H1 (cell line): Measurements from ENCODE around the gene MAJIN. TPM values are rescaled to one million over a fixed set of nuclear protein-coding genes. Genes with fewer than 3 reads are reported as not detected.

ENCODE experiments used
- CTCF ChIA-PET: fragments of 300-600 bp; sonication (Branson Sonifier 250); formaldehyde crosslinking; loops from one replicate; lab custom pipeline; 2021; ENCODE audit not compliant: partially characterized antibody; lab: Charles Lee
- POLR2A ChIA-PET: fragments of 300-600 bp; sonication (Branson Sonifier 250); formaldehyde crosslinking; loops from one replicate; lab custom pipeline; 2021; ENCODE audit warnings: inconsistent platforms; ENCODE audit not compliant: partially characterized antibody; lab: Charles Lee
- DNase-seq, 2 experiments: peaks; one replicate each; pipeline versions ENCODE4 v3.0.0 to v3.0.0-alpha.2; 2010 to 2022; ENCODE audit warnings: low spot score in 2 of 2, low read depth in 1 of 2, mixed read lengths in 1 of 2
- FAIRE-seq: peaks from 2 replicates; lab custom pipeline; 2011; peaks lifted over from hg19 to GRCh38; lab: Jason Lieb, UNC
- H2AFZ ChIP-seq: 2 replicates; pipeline ENCODE4 v1.8.1; 2012; ENCODE audit warnings: low read length, inconsistent platforms
- H2AK5ac ChIP-seq: 2 replicates; pipeline ENCODE4 v1.6.1; 2013; ENCODE audit warnings: low read depth, low read length
- H2BK120ac ChIP-seq: replicated peaks from 2 replicates; pipeline ENCODE3; 2013; ENCODE audit warnings: low read depth, low read length, inconsistent platforms
- H2BK12ac ChIP-seq: 2 replicates; pipeline ENCODE4 v1.6.1; 2013; ENCODE audit warnings: low read depth, low read length
- H2BK15ac ChIP-seq: 2 replicates; pipeline ENCODE4 v1.6.1; 2013; ENCODE audit warnings: low read length
- H2BK20ac ChIP-seq: 2 replicates; pipeline ENCODE4 v1.6.1; 2013; ENCODE audit warnings: low read length
- H2BK5ac ChIP-seq: 2 replicates; pipeline ENCODE4 v1.6.1; 2013; ENCODE audit warnings: low read depth, low read length
- H3K14ac ChIP-seq: 2 replicates; pipeline ENCODE4 v1.6.1; 2013; ENCODE audit warnings: inconsistent platforms; ENCODE audit not compliant: insufficient read length
- H3K18ac ChIP-seq: 2 replicates; pipeline ENCODE4 v1.6.1; 2013; ENCODE audit warnings: low read length; ENCODE audit errors: extremely low read depth
- H3K23ac ChIP-seq: 2 replicates; pipeline ENCODE4 v1.6.1; 2013; ENCODE audit warnings: inconsistent platforms; ENCODE audit not compliant: insufficient read length
- H3K23me2 ChIP-seq: 2 replicates; pipeline ENCODE4 v1.6.1; 2013; ENCODE audit warnings: low read depth, low read length
- H3K27ac ChIP-seq: 2 replicates; pipeline ENCODE4 v1.6.1; 2011; ENCODE audit warnings: low read depth, low read length, inconsistent platforms
- H3K27me3 ChIP-seq, 4 experiments: replicated peaks in 1 of 4; 1 replicate in 1 of 4; 2 replicates in 3 of 4; pipeline versions ENCODE4 v1.6.1 to v1.8.1; 2011 to 2013; ENCODE audit warnings: low read length in 3 of 4, mild to moderate bottlenecking in 3 of 4, inconsistent platforms in 2 of 4, mixed read lengths in 2 of 4, moderate library complexity in 1 of 4; ENCODE audit not compliant: control insufficient read depth in 3 of 4, insufficient read depth in 3 of 4; ENCODE audit errors: extremely low read depth in 1 of 4
- H3K36me3 ChIP-seq, 4 experiments: 2 replicates each; pipeline versions ENCODE4 v1.6.1 to v1.8.1; 2011 to 2013; ENCODE audit warnings: mild to moderate bottlenecking in 4 of 4, low read length in 3 of 4, moderate library complexity in 2 of 4, control low read depth in 1 of 4, inconsistent platforms in 1 of 4; ENCODE audit not compliant: insufficient read depth in 4 of 4, control insufficient read depth in 2 of 4
- H3K4ac ChIP-seq: replicated peaks from 2 replicates; pipeline ENCODE3; 2013; ENCODE audit warnings: low read length, low read depth, mixed read lengths, inconsistent platforms; ENCODE audit not compliant: insufficient read length
- H3K4me1 ChIP-seq, 4 experiments: replicated peaks in 1 of 4; 1 replicate in 1 of 4; 2 replicates in 3 of 4; pipeline versions ENCODE4 v1.6.1 to v1.8.1; 2011 to 2013; ENCODE audit warnings: low read length in 3 of 4, inconsistent platforms in 2 of 4, mixed read lengths in 1 of 4; ENCODE audit not compliant: insufficient read depth in 4 of 4, control insufficient read depth in 3 of 4
- H3K4me2 ChIP-seq, 2 experiments: 2 replicates each; pipeline versions ENCODE4 v1.6.1 to v1.8.1; 2011 to 2013; ENCODE audit warnings: low read depth in 2 of 2, low read length in 2 of 2, control low read depth in 1 of 2, inconsistent platforms in 1 of 2, mild to moderate bottlenecking in 1 of 2; ENCODE audit not compliant: insufficient read depth in 1 of 2
- H3K4me3 ChIP-seq, 4 experiments: fragments of 200-600, 300-600 bp in 1 of 4; sonication (generic), shearing (Covaris generic), sonication (Bioruptor Twin) in 1 of 4; 2 replicates each; pipeline versions ENCODE4 v1.5.1 to v1.8.1; 2011 to 2016; ENCODE audit warnings: low read length in 4 of 4, low read depth in 3 of 4, control low read depth in 2 of 4, inconsistent platforms in 2 of 4, mild to moderate bottlenecking in 2 of 4, mixed read lengths in 1 of 4, moderate library complexity in 1 of 4; ENCODE audit not compliant: insufficient read depth in 2 of 4; ENCODE audit errors: extremely low read depth in 1 of 4
- H3K56ac ChIP-seq: replicated peaks from 2 replicates; pipeline ENCODE3; 2013; ENCODE audit warnings: low read depth, mild to moderate bottlenecking, mixed read lengths, low read length, inconsistent platforms; ENCODE audit not compliant: insufficient read length
- H3K79me1 ChIP-seq: 2 replicates; pipeline ENCODE4 v1.6.1; 2013; ENCODE audit warnings: low read depth, low read length, control low read depth
- H3K79me2 ChIP-seq, 2 experiments: 2 replicates each; pipeline versions ENCODE4 v1.6.1 to v1.8.1; 2012 to 2013; ENCODE audit warnings: low read length in 2 of 2, mild to moderate bottlenecking in 2 of 2, inconsistent platforms in 1 of 2; ENCODE audit not compliant: insufficient read depth in 2 of 2, control insufficient read depth in 1 of 2
- H3K9ac ChIP-seq, 4 experiments: replicated peaks in 1 of 4; 1 replicate in 1 of 4; 2 replicates in 3 of 4; pipeline versions ENCODE4 v1.6.1 to v1.8.1; 2011 to 2013; ENCODE audit warnings: low read depth in 3 of 4, low read length in 3 of 4, control low read depth in 2 of 4, mild to moderate bottlenecking in 2 of 4, moderate library complexity in 2 of 4, inconsistent platforms in 1 of 4; ENCODE audit errors: extremely low read depth in 1 of 4
- H3K9me3 ChIP-seq, 2 experiments: 2 replicates each; pipeline versions ENCODE4 v1.6.1 to v1.8.1; 2012 to 2013; ENCODE audit warnings: mild to moderate bottlenecking in 2 of 2, moderate library complexity in 2 of 2, control low read depth in 1 of 2, inconsistent platforms in 1 of 2, low read depth in 1 of 2, low read length in 1 of 2, mixed read lengths in 1 of 2; ENCODE audit not compliant: insufficient read depth in 2 of 2
- H4K20me1 ChIP-seq, 2 experiments: replicated peaks in 1 of 2; 2 replicates each; pipeline versions ENCODE3 to v1.8.1; 2011 to 2013; ENCODE audit warnings: inconsistent platforms in 2 of 2, low read length in 2 of 2, mild to moderate bottlenecking in 1 of 2; ENCODE audit not compliant: insufficient read depth in 2 of 2, control insufficient read depth in 1 of 2
- H4K5ac ChIP-seq: 2 replicates; pipeline ENCODE4 v1.6.1; 2013; ENCODE audit warnings: low read length, low read depth, mixed read lengths, inconsistent platforms; ENCODE audit not compliant: insufficient read length
- H4K8ac ChIP-seq: 2 replicates; pipeline ENCODE4 v1.8.0; 2013; ENCODE audit warnings: mild to moderate bottlenecking, moderate library complexity, low read length, inconsistent platforms; ENCODE audit not compliant: insufficient read depth; ENCODE audit errors: extremely low read depth
- H4K91ac ChIP-seq: replicated peaks from 2 replicates; pipeline ENCODE3; 2013; ENCODE audit warnings: low read length, mixed read lengths, inconsistent platforms; ENCODE audit not compliant: insufficient read length
- BRCA1 ChIP-seq: IDR thresholded peaks from 2 replicates; pipeline ENCODE4 v1.6.1; 2012; ENCODE audit warnings: low read depth, low read length, improper control_type of control experiment
- CHD2 ChIP-seq: IDR thresholded peaks from 2 replicates; pipeline ENCODE4 v1.6.1; 2012; ENCODE audit warnings: low read length, improper control_type of control experiment
- CTBP2 ChIP-seq: IDR thresholded peaks from 2 replicates; pipeline ENCODE4 v1.7.0; 2011; ENCODE audit warnings: borderline replicate concordance, mild to moderate bottlenecking, moderate library complexity, mixed read lengths, low read length; ENCODE audit not compliant: insufficient read depth, insufficient read length
- GABPA ChIP-seq: IDR thresholded peaks from 2 replicates; pipeline ENCODE4 v1.6.1; 2011; ENCODE audit warnings: mild to moderate bottlenecking, low read length, moderate library complexity, borderline replicate concordance; ENCODE audit not compliant: insufficient read depth
- JUND ChIP-seq: IDR thresholded peaks from 2 replicates; pipeline ENCODE4 v1.6.1; 2011; ENCODE audit warnings: mild to moderate bottlenecking, improper control_type of control experiment, low read length
- KDM1A ChIP-seq: fragments of 200-600, 300-600 bp; sonication (generic); IDR thresholded peaks from 2 replicates; pipeline ENCODE4 v1.7.1; 2016; ENCODE audit warnings: mild to moderate bottlenecking, low read length, borderline replicate concordance
- NANOG ChIP-seq: IDR thresholded peaks from 2 replicates; pipeline ENCODE4 v1.6.1; 2011; ENCODE audit warnings: low read length, low read depth, mild to moderate bottlenecking, inconsistent platforms; ENCODE audit not compliant: insufficient read depth, poor library complexity, severe bottlenecking
- POU5F1 ChIP-seq: IDR thresholded peaks from 2 replicates; pipeline ENCODE4 v1.6.1; 2011; ENCODE audit warnings: low read depth, mild to moderate bottlenecking, low read length, moderate library complexity
- SRF ChIP-seq: IDR thresholded peaks from 2 replicates; pipeline ENCODE4 v1.6.1; 2011; ENCODE audit warnings: mild to moderate bottlenecking, low read depth, low read length, moderate library complexity
- TAF7 ChIP-seq: optimal IDR thresholded peaks from 2 replicates; pipeline ENCODE3; 2011; ENCODE audit warnings: low read depth, mild to moderate bottlenecking, inconsistent platforms, low read length, moderate library complexity, borderline replicate concordance
- TBP ChIP-seq: IDR thresholded peaks from 2 replicates; pipeline ENCODE4 v1.6.1; 2011; ENCODE audit warnings: low read depth, low read length, improper control_type of control experiment
- TCF12 ChIP-seq: IDR thresholded peaks from 2 replicates; pipeline ENCODE4 v1.6.1; 2011; ENCODE audit warnings: low read depth, mild to moderate bottlenecking, low read length
- ZNF274 ChIP-seq: IDR thresholded peaks from 2 replicates; pipeline ENCODE4 v1.7.0; 2012; ENCODE audit warnings: low read length, borderline replicate concordance; ENCODE audit errors: extremely low read depth
- WGBS, 2 experiments: shearing (Covaris generic) in 1 of 2; methylation state at CpG; one replicate each; pipeline versions ENCODE4 v1.1.6 to v1.1.7; 2013 to 2015; ENCODE audit warnings: low lambda C conversion rate in 2 of 2, mixed read lengths in 2 of 2, inconsistent platforms in 1 of 2, low coverage in 1 of 2, missing lambda C conversion rate in 1 of 2; ENCODE audit not compliant: insufficient replicate concordance in 2 of 2, insufficient coverage in 1 of 2, insufficient read length in 1 of 2; ENCODE audit errors: extremely low coverage in 1 of 2, missing lambda C conversion rate in 1 of 2; 5-methylcytosine and 5-hydroxymethylcytosine counted together
- polyA plus RNA-seq, 7 experiments: library from polyadenylated mRNA; depleted of rRNA in 3 of 7; stranded (reverse) in 5 of 7; unstranded in 2 of 7; fragments of >200 nt in 5 of 7; fragments of 200-250 nt in 2 of 7; gene quantifications; 1 replicate in 5 of 7; 2 replicates in 1 of 7; 4 replicates in 1 of 7; pipeline versions ENCODE4 v1.2.1 to v1.2.3, GENCODE V29; 2011 to 2013; ENCODE audit warnings: missing spikeins in 2 of 7, mixed read lengths in 2 of 7
- total RNA-seq: library from RNA; stranded (reverse); fragmentation: NEBNext Ultra II Directional; extraction: Animal tissue kit (Norgen Biotek cat#: 25700); gene quantifications from 2 replicates; pipeline ENCODE4 v1.2.1, GENCODE V29; 2021
- TF ChIP-seq, protein P1 (sequence below): IDR thresholded peaks from 2 replicates; pipeline ENCODE4 v1.6.1; 2011; ENCODE audit warnings: low read depth, mild to moderate bottlenecking, low read length; ENCODE audit not compliant: insufficient read depth

The MAJIN gene
- total and polyA plus RNA-seq, 2 of the 8 experiments (the other 6 are each of a cell fraction or from before 2014, with no cell fraction given), result not detected

- H3K9me3 ChIP-seq, result no peaks in the 10 kb centered on the region
- no peak overlapping the region for H2AFZ ChIP-seq
- H3K4me3 ChIP-seq, result no peak overlapping the region
- no peaks in the 10 kb centered on the region for H3K27me3 ChIP-seq
- H4K20me1 ChIP-seq, result peaks cover 0 to 3% of the 10 kb centered on the region in 2 experiments
- no peak overlapping the region for H4K8ac ChIP-seq
- no peaks in the 10 kb centered on the region for H3K79me1 ChIP-seq
- CTCF ChIA-PET, result interaction anchor here (0.7 to 32.2 kb wide), 5 partner anchors 10 to 44 kb away, joined by 3 to 1058 read pairs (median 5); partner anchors contain the start of gene CDC42BPG
- H3K23me2 ChIP-seq, result no peaks in the 10 kb centered on the region
- no peak overlapping the region for H3K4ac ChIP-seq
- no peak overlapping the region for H3K27ac ChIP-seq
- H3K79me2 ChIP-seq, result no peaks in the 10 kb centered on the region
- FAIRE-seq, result no peak
- no peak overlapping the region for H3K18ac ChIP-seq
- DNase-seq, result no peak
- peaks cover 0 to 14% (median 1%) of the 10 kb centered on the region in 4 experiments; a peak in 3 of 8 replicates for H3K36me3 ChIP-seq
- no peak overlapping the region for H3K4me2 ChIP-seq
- H3K23ac ChIP-seq, result no peak overlapping the region
- no peak overlapping the region for H3K9ac ChIP-seq
- no peak overlapping the region for H2BK120ac ChIP-seq
- POLR2A ChIA-PET, result interaction anchor here (1.0 to 1.5 kb wide), 4 partner anchors 13 to 128 kb away, joined by 3 to 6 read pairs (median 4); no protein-coding TSS in a partner anchor
- H3K56ac ChIP-seq, result no peak overlapping the region
- no peak overlapping the region for H4K91ac ChIP-seq
- H2BK20ac ChIP-seq, result no peak overlapping the region
- no peak overlapping the region for H2BK15ac ChIP-seq
- peaks cover 0 to 2% (median under 1%) of the 10 kb centered on the region in 4 experiments; a peak in 2 of 7 replicates for H3K4me1 ChIP-seq
- 92% methylated on average over 19 of the region's 19 CpGs; no CpG with 5 or more reads in 1 of the 2 experiments for WGBS, 2 experiments
- H3K14ac ChIP-seq, result no peak overlapping the region
- H4K5ac ChIP-seq, result no peak overlapping the region
- no peak overlapping the region for H2BK12ac ChIP-seq
- H2BK5ac ChIP-seq, result no peak overlapping the region
- no peak overlapping the region for H2AK5ac ChIP-seq
- TF ChIP-seq CTBP2, result no peak
- TF ChIP-seq BRCA1, result no peak
- no peak for TF ChIP-seq TAF7
- no peak for TF ChIP-seq SRF
- no peak for TF ChIP-seq POU5F1
- no peak for TF ChIP-seq TBP
- TF ChIP-seq GABPA, result no peak
- no peak for TF ChIP-seq JUND
- no peak for TF ChIP-seq NANOG
- TF ChIP-seq CHD2, result no peak
- TF ChIP-seq KDM1A, result no peak
- TF ChIP-seq ZNF274, result no peak
- no peak for TF ChIP-seq TCF12
- TF ChIP-seq, protein P1, sequence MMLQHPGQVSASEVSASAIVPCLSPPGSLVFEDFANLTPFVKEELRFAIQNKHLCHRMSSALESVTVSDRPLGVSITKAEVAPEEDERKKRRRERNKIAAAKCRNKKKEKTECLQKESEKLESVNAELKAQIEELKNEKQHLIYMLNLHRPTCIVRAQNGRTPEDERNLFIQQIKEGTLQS, result no peak
These were observed 73.4 kb downstream of the MAJIN start for GRCh38 chr11:64898541-64898940.
